A673 (cell line): ENCODE data around the gene LAMA4.

Source experiments
- CTCF ChIP-seq: fragments of 300-800, 200-600 bp; sonication (generic); conservative IDR thresholded peaks from 2 replicates; pipeline ENCODE4 v1.5.1; 2017; ENCODE audit warnings: low read depth, mild to moderate bottlenecking, antibody characterized with exemption, low read length, moderate library complexity, mixed read lengths
- EZH2 ChIP-seq: fragments of 200-600 bp; sonication (generic); IDR thresholded peaks from 2 replicates; pipeline ENCODE4 v1.6.1; 2017; ENCODE audit warnings: borderline replicate concordance, low read depth, mild to moderate bottlenecking, mixed read lengths, antibody characterized with exemption, low read length; ENCODE audit not compliant: poor library complexity, severe bottlenecking

GRCh38 chr6:112268654-112269053, 14.3 kb upstream of the LAMA4 start:
- TF ChIP-seq CTCF, result no peak
- TF ChIP-seq EZH2, result no peak
